T-helper 22 cell (primary cell): ENCODE measurements around the gene LRRC41.
"Not testable (repeated sequence)": the region's sequence is repeated elsewhere in the genome, so short reads cannot be mapped to it uniquely, and the experiment has no call there.

Experiments
- DNase-seq: peaks from one replicate; pipeline ENCODE4 v3.0.0-alpha.2; 2020; ENCODE audit warnings: low read depth

Gene LRRC41

GRCh38 chr1:46325285-46326076, 22.1 kb upstream of the LRRC41 start:
- DNase-seq, result not testable (repeated sequence)

GRCh38 chr1:46322191-46322590, 18.8 kb upstream of the LRRC41 start:
- not testable (repeated sequence) for DNase-seq

- DNase-seq, result not testable (repeated sequence)
Measured at GRCh38 chr1:46319960-46320914, 16.8 kb upstream of the LRRC41 start.

- DNase-seq, result not testable (repeated sequence)
Measured at GRCh38 chr1:46319301-46319700, 15.9 kb upstream of the LRRC41 start.

- DNase-seq, result no peak
Measured at GRCh38 chr1:46317323-46317722, 13.9 kb upstream of the LRRC41 start.

- DNase-seq, result no peak
Measured at GRCh38 chr1:46315669-46316403, 12.4 kb upstream of the LRRC41 start.

GRCh38 chr1:46310321-46310720, 6.9 kb upstream of the LRRC41 start:
- DNase-seq, result no peak

- DNase-seq, result no peak
Measured at GRCh38 chr1:46309401-46310159, 6.2 kb upstream of the LRRC41 start.

GRCh38 chr1:46306159-46306530, 2.7 kb upstream of the LRRC41 start:
- DNase-seq, result no peak

- no peak for DNase-seq
Measured at GRCh38 chr1:46303872-46304326, 483 bp upstream of the LRRC41 start.

GRCh38 chr1:46302641-46303037, 777 bp downstream of the LRRC41 start:
- no peak for DNase-seq

- DNase-seq, result no peak
Measured at GRCh38 chr1:46301808-46302640, 1.4 kb downstream of the LRRC41 start.

GRCh38 chr1:46301406-46301807, 2.0 kb downstream of the LRRC41 start:
- DNase-seq, result no peak

- DNase-seq, result no peak
Measured at GRCh38 chr1:46300673-46301405, 2.6 kb downstream of the LRRC41 start.

- no peak for DNase-seq
Measured at GRCh38 chr1:46298387-46298786, 5.0 kb downstream of the LRRC41 start.

- DNase-seq, result no peak
Measured at GRCh38 chr1:46295306-46295705, 8.1 kb downstream of the LRRC41 start.

- DNase-seq, result no peak
Measured at GRCh38 chr1:46289976-46290375, 13.4 kb downstream of the LRRC41 start.

- DNase-seq, result no peak
Measured at GRCh38 chr1:46289134-46289494, 14.3 kb downstream of the LRRC41 start.

GRCh38 chr1:46288485-46289133, 14.8 kb downstream of the LRRC41 start:
- no peak for DNase-seq
